ENCODE measurements around the gene CDC42EP3. TPM values are rescaled to one million over a fixed set of nuclear protein-coding genes. Genes with fewer than 3 reads are reported as not detected.

CDC42EP3 gene
- total RNA-seq, 1 donor from 2014 or later: 32.9 TPM

GRCh38 chr2:37622450-37623100 is 48.9 kb downstream of the CDC42EP3 start:
- Mint-ChIP-seq H3K36me3 (ENCODE audit: unreplicated experiment) (no peaks in the 10 kb centered on the region), H3K27ac (ENCODE audit: unreplicated experiment) (no peak overlapping the region), H3K9me3 (ENCODE audit: unreplicated experiment) (no peaks in the 10 kb centered on the region), H3K4me3 (ENCODE audit: unreplicated experiment) (no peak overlapping the region), H3K4me1 (ENCODE audit: low read depth, unreplicated experiment) (no peaks in the 10 kb centered on the region), H3K27me3 (ENCODE audit: unreplicated experiment) (no peaks in the 10 kb centered on the region)
- no peak for DNase-seq
- TF ChIP-seq, protein P1, sequence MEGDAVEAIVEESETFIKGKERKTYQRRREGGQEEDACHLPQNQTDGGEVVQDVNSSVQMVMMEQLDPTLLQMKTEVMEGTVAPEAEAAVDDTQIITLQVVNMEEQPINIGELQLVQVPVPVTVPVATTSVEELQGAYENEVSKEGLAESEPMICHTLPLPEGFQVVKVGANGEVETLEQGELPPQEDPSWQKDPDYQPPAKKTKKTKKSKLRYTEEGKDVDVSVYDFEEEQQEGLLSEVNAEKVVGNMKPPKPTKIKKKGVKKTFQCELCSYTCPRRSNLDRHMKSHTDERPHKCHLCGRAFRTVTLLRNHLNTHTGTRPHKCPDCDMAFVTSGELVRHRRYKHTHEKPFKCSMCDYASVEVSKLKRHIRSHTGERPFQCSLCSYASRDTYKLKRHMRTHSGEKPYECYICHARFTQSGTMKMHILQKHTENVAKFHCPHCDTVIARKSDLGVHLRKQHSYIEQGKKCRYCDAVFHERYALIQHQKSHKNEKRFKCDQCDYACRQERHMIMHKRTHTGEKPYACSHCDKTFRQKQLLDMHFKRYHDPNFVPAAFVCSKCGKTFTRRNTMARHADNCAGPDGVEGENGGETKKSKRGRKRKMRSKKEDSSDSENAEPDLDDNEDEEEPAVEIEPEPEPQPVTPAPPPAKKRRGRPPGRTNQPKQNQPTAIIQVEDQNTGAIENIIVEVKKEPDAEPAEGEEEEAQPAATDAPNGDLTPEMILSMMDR (IDR thresholded peaks at IDR 0.05; ENCODE audit: partially characterized antibody, unreplicated experiment): no peak

DNA sequence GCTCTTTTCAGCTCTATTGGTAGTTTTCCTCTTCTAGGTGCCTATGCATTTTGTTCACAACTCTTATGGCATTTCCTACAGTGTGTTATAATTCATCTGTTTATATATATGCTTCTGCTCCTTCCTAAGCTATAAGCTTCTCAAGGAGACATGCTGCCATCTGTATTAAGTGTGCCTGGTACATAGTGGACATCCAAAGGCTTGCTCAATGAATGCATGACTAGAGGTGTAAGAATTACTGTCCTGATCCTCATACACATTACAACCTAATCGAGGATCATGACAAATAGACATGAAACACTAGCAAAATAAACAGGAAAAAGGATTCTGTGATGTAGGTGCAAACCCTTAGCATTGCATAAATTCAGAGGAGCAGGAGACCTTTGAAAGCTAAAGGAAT is 50.2 kb downstream of the CDC42EP3 start:
- no peak for DNase-seq
- TF ChIP-seq, protein P1 (IDR thresholded peaks at IDR 0.05; ENCODE audit: partially characterized antibody, unreplicated experiment): no peak
- no peaks in the 10 kb centered on the region for H3K27me3 Mint-ChIP-seq (ENCODE audit: unreplicated experiment)
- no peak overlapping the region for H3K27ac Mint-ChIP-seq (ENCODE audit: unreplicated experiment)
- peaks cover 1% of the 10 kb centered on the region for H3K9me3 Mint-ChIP-seq (ENCODE audit: unreplicated experiment)
- H3K4me3 Mint-ChIP-seq (ENCODE audit: unreplicated experiment): no peak overlapping the region
- no peaks in the 10 kb centered on the region for H3K36me3 Mint-ChIP-seq (ENCODE audit: unreplicated experiment)
- no peaks in the 10 kb centered on the region for H3K4me1 Mint-ChIP-seq (ENCODE audit: low read depth, unreplicated experiment)

DNA sequence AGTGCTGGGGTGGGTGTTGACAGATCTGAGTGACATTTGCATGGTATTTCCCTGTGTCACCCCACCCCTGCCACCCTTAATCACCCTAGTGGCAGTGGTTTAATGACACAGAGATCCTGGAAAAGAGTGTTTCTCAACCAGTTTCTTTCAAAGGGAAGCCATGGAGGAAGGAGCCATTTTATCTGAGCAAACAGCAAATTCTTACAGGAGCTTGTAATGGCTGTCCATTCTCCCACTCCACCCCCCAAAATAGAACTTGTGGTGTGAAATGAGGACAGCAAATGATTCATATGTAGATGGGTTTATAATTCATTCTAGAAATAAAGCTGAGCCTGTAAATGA is 51.5 kb downstream of the CDC42EP3 start:
- peaks cover 2% of the 10 kb centered on the region for H3K36me3 Mint-ChIP-seq (ENCODE audit: unreplicated experiment)
- H3K4me1 Mint-ChIP-seq (ENCODE audit: low read depth, unreplicated experiment): no peaks in the 10 kb centered on the region
- TF ChIP-seq, protein P1 (IDR thresholded peaks at IDR 0.05; ENCODE audit: partially characterized antibody, unreplicated experiment): no peak
- no peak overlapping the region for H3K27ac Mint-ChIP-seq (ENCODE audit: unreplicated experiment)
- DNase-seq: no peak
- peaks cover 2% of the 10 kb centered on the region for H3K9me3 Mint-ChIP-seq (ENCODE audit: unreplicated experiment)
- H3K4me3 Mint-ChIP-seq (ENCODE audit: unreplicated experiment): no peak overlapping the region
- H3K27me3 Mint-ChIP-seq (ENCODE audit: unreplicated experiment): no peaks in the 10 kb centered on the region

DNA sequence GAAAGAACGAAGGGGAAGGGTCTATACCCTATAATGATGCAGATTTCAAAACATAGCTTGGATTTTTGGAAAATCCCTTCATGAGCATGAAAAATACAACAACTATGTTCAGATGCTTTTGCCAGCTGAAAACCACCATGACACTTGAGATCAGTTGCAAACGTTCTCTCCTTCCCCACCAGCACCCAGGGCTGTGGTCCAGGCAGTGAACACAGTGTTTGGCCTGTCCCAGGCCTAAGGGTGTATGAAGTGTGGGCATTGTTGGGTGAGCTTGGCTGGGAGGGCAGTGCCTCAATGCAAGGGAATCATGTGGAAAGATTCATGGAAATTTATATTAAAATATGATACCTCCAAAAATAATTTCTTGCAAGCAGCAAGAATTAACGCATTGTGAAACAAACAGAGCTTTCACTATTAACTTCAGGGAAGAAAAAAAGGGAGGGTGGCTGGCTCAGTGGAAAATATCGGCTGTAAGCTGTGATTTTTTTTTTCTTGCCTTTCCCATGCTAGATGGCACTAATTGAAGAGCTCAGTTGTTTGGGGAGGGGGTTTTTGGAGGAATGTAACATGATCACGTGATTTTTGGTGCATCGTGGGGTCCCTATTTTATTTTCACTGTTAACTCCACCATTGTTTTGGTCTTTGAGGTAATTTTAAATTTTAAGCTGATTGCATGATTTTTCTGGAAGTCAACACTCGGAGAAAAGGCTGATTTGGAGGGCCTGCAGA is 52.0 kb downstream of the CDC42EP3 start:
- Mint-ChIP-seq H3K27me3 (ENCODE audit: unreplicated experiment) (no peaks in the 10 kb centered on the region), H3K4me3 (ENCODE audit: unreplicated experiment) (no peak overlapping the region)
- no peak for DNase-seq

More for the DNA sequence above, 52.0 kb downstream of the CDC42EP3 start:
- no peaks in the 10 kb centered on the region for H3K4me1 Mint-ChIP-seq (ENCODE audit: low read depth, unreplicated experiment)
- H3K9me3 Mint-ChIP-seq (ENCODE audit: unreplicated experiment): peaks cover 2% of the 10 kb centered on the region
- no peak overlapping the region for H3K27ac Mint-ChIP-seq (ENCODE audit: unreplicated experiment)
- TF ChIP-seq, protein P1 (IDR thresholded peaks at IDR 0.05; ENCODE audit: partially characterized antibody, unreplicated experiment): no peak
- H3K36me3 Mint-ChIP-seq (ENCODE audit: unreplicated experiment): peaks cover 5% of the 10 kb centered on the region

All from glutamatergic neuron (in vitro differentiated cells).